SK-N-SH treated with all-trans-retinoic acid at 6 μM for 48 hours (cell line): ENCODE results near the gene P2RX4.

ENCODE experiments used
- ARNTL ChIP-seq: fragments of 450-650 bp; formaldehyde crosslinking; IDR thresholded peaks from 2 replicates; pipeline ENCODE4 v1.5.0; 2020; ENCODE audit warnings: low read depth, mild to moderate bottlenecking, moderate library complexity, borderline replicate concordance
- BACH2 ChIP-seq: fragments of 250-450 bp; sonication (Bioruptor Pico); IDR thresholded peaks from 2 replicates; pipeline ENCODE4 v1.9.0; 2021; ENCODE audit warnings: mild to moderate bottlenecking, borderline replicate concordance
- CREB5 ChIP-seq: fragments of 250-450 bp; sonication (Bioruptor Pico); IDR thresholded peaks from 2 replicates; pipeline ENCODE4 v1.5.1; 2020; ENCODE audit warnings: low read depth, mild to moderate bottlenecking, moderate library complexity
- CSRNP3 ChIP-seq: fragments of 250-450 bp; sonication (Bioruptor Pico); IDR thresholded peaks from 2 replicates; pipeline ENCODE4 v1.5.1; 2021; ENCODE audit warnings: mild to moderate bottlenecking, moderate library complexity
- GLIS3 ChIP-seq: fragments of 250-450 bp; sonication (Bioruptor Pico); IDR thresholded peaks from 2 replicates; pipeline ENCODE4 v1.5.0; 2020; ENCODE audit warnings: mild to moderate bottlenecking, moderate library complexity
- OSR1 ChIP-seq: fragments of 250-450 bp; sonication (Bioruptor Pico); IDR thresholded peaks from 2 replicates; pipeline ENCODE4 v1.8.0; 2022; ENCODE audit warnings: moderate library complexity, mild to moderate bottlenecking, inconsistent platforms
- PATZ1 ChIP-seq: fragments of 250-450 bp; sonication (Bioruptor Pico); IDR thresholded peaks from 2 replicates; pipeline ENCODE4 v1.8.0; 2020; ENCODE audit warnings: mild to moderate bottlenecking, moderate library complexity, borderline replicate concordance
- POU6F1 ChIP-seq: fragments of 250-450 bp; sonication (Bioruptor Pico); IDR thresholded peaks from 2 replicates; pipeline ENCODE4 v1.8.0; 2021; ENCODE audit warnings: low read depth, mild to moderate bottlenecking, moderate library complexity, borderline replicate concordance
- RARB ChIP-seq: fragments of 250-450 bp; sonication (Bioruptor Pico); IDR thresholded peaks from 2 replicates; pipeline ENCODE4 v1.8.0; 2021; ENCODE audit warnings: mild to moderate bottlenecking, moderate library complexity
- TOX ChIP-seq: fragments of 250-450 bp; sonication (Bioruptor Pico); IDR thresholded peaks from 2 replicates; pipeline ENCODE4 v1.8.0; 2021; ENCODE audit warnings: mild to moderate bottlenecking, moderate library complexity, borderline replicate concordance
- ZFP30 ChIP-seq: fragments of 450-650 bp; formaldehyde crosslinking; IDR thresholded peaks from 2 replicates; pipeline ENCODE4 v1.5.0; 2022; ENCODE audit warnings: mild to moderate bottlenecking, moderate library complexity
- ZNF565 ChIP-seq: fragments of 450-650 bp; formaldehyde crosslinking; conservative IDR thresholded peaks from 2 replicates; pipeline ENCODE4 v1.5.0; 2020; ENCODE audit warnings: low read depth, mild to moderate bottlenecking, moderate library complexity
- ZNF8 ChIP-seq: fragments of 450-650 bp; formaldehyde crosslinking; IDR thresholded peaks from 2 replicates; pipeline ENCODE4 v1.5.0; 2020; ENCODE audit warnings: mild to moderate bottlenecking, moderate library complexity

- TF ChIP-seq ZFP30 (CRISPR knock-in tag) (no peak), OSR1 (CRISPR knock-in tag) (no peak), PATZ1 (no peak), ARNTL (CRISPR knock-in tag) (no peak), ZNF8 (CRISPR knock-in tag) (no peak), RARB (no peak), CSRNP3 (CRISPR knock-in tag) (no peak), POU6F1 (CRISPR knock-in tag) (no peak), CREB5 (CRISPR knock-in tag) (no peak), TOX (CRISPR knock-in tag) (no peak), BACH2 (CRISPR knock-in tag) (no peak), GLIS3 (CRISPR knock-in tag) (no peak), ZNF565 (CRISPR knock-in tag) (no peak)
Measured at GRCh38 chr12:121198949-121199348, 11.0 kb upstream of the P2RX4 start.
